ENCODE results near the gene MRPS7.
A peak's percentile ranks its signal among the peaks of the same experiment; 100 is the strongest.

The MRPS7 gene

DNA sequence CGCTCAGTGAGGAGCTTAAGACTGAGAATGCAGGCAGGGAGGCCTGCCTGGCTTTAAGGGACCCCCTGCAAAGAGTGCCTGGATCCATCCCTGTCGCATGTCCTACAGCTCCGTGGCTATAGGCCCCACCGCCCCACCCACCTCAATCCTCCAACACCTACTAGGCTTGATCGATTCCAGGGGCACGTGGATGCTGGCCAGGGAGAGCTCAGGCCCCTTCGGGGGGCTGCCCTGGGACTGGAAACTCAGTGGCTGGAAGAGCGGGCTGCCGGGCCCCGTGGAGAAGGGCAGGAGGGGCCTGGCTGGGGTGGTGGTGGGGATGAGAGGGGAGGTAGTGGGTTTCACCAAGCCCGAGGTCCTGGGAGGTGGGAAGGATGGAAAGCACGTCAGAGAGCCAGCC lies 22.5 kb upstream of the MRPS7 start:
- H3K36me3 ChIP-seq (replicated peaks), result peaks cover 96% of the 10 kb centered on the region
- in situ Hi-C loops (cut with MboI; ENCODE audit: low sequenced_read_pairs), result no loop called here

GRCh38 chr17:75239778-75240393 lies 21.8 kb upstream of the MRPS7 start:
- DNase-seq (ENCODE audit: low spot score in 2 of 2), result no peak
- Histone ChIP-seq H3K4me3 (no peak overlapping the region), H3K27me3 (ENCODE audit: low read depth) (no peaks in the 10 kb centered on the region), H3K36me3 (replicated peaks) (peaks cover 96% of the 10 kb centered on the region), H3K4me1 (no peaks in the 10 kb centered on the region), H3K9me3 (no peaks in the 10 kb centered on the region)
- in situ Hi-C loops (cut with MboI; ENCODE audit: low sequenced_read_pairs), result no loop called here

More for the DNA sequence above, 22.5 kb upstream of the MRPS7 start:
- no peaks in the 10 kb centered on the region for H3K9me3 ChIP-seq
- no peak for DNase-seq (ENCODE audit: low spot score in 2 of 2)
- H3K4me3 ChIP-seq, result no peak overlapping the region
- H3K27me3 ChIP-seq (ENCODE audit: low read depth), result no peaks in the 10 kb centered on the region
- H3K4me1 ChIP-seq, result no peaks in the 10 kb centered on the region

- peak; percentile 26 to 77 for DNase-seq (ENCODE audit: low spot score in 2 of 2)
- no peak overlapping the region for H3K4me3 ChIP-seq
- in situ Hi-C loops (cut with MboI; ENCODE audit: low sequenced_read_pairs), result no loop called here
- no peaks in the 10 kb centered on the region for H3K9me3 ChIP-seq
- no peaks in the 10 kb centered on the region for H3K4me1 ChIP-seq
- peaks cover 94% of the 10 kb centered on the region for H3K36me3 ChIP-seq (replicated peaks)
- H3K27me3 ChIP-seq (ENCODE audit: low read depth), result no peaks in the 10 kb centered on the region
These were observed 21.1 kb upstream of the MRPS7 start for GRCh38 chr17:75240394-75241142.

GRCh38 chr17:75241143-75241430 lies 20.6 kb upstream of the MRPS7 start:
- in situ Hi-C loops (cut with MboI; ENCODE audit: low sequenced_read_pairs), result no loop called here
- Histone ChIP-seq H3K36me3 (replicated peaks) (peaks cover 94% of the 10 kb centered on the region), H3K4me3 (no peak overlapping the region), H3K27me3 (ENCODE audit: low read depth) (no peaks in the 10 kb centered on the region), H3K4me1 (no peaks in the 10 kb centered on the region), H3K9me3 (no peaks in the 10 kb centered on the region)
- DNase-seq (ENCODE audit: low spot score in 2 of 2), result no peak

DNA sequence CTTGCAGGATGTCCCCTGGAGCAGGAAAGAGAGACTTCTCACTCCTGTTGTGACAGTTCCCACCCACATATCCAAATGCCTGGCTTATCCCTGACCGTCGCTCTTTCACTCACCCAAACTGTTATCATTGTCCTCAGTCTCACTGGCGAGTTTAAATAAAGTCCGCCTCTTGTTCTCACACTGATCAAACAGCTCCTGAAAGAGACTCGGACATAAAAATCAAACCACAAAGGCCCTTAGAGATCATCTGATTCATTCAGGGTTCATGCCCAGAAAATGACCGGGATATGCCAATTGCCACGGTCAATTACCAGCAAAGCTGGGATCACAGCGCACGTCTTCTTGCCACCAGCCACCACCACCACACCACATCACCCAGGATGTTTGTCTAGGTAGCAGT lies 20.2 kb upstream of the MRPS7 start:
- Histone ChIP-seq H3K36me3 (replicated peaks) (peaks cover 94% of the 10 kb centered on the region), H3K4me1 (no peaks in the 10 kb centered on the region), H3K4me3 (no peak overlapping the region), H3K9me3 (no peaks in the 10 kb centered on the region), H3K27me3 (ENCODE audit: low read depth) (no peaks in the 10 kb centered on the region)
- no peak for DNase-seq (ENCODE audit: low spot score in 2 of 2)
- in situ Hi-C loops (cut with MboI; ENCODE audit: low sequenced_read_pairs), result no loop called here

GRCh38 chr17:75241996-75242460 lies 19.7 kb upstream of the MRPS7 start:
- Histone ChIP-seq H3K9me3 (no peaks in the 10 kb centered on the region), H3K4me1 (no peaks in the 10 kb centered on the region), H3K36me3 (replicated peaks) (peaks cover 91% of the 10 kb centered on the region), H3K27me3 (ENCODE audit: low read depth) (no peaks in the 10 kb centered on the region), H3K4me3 (no peak overlapping the region)
- DNase-seq (ENCODE audit: low spot score in 2 of 2), result no peak
- in situ Hi-C loops (cut with MboI; ENCODE audit: low sequenced_read_pairs), result no loop called here

DNA sequence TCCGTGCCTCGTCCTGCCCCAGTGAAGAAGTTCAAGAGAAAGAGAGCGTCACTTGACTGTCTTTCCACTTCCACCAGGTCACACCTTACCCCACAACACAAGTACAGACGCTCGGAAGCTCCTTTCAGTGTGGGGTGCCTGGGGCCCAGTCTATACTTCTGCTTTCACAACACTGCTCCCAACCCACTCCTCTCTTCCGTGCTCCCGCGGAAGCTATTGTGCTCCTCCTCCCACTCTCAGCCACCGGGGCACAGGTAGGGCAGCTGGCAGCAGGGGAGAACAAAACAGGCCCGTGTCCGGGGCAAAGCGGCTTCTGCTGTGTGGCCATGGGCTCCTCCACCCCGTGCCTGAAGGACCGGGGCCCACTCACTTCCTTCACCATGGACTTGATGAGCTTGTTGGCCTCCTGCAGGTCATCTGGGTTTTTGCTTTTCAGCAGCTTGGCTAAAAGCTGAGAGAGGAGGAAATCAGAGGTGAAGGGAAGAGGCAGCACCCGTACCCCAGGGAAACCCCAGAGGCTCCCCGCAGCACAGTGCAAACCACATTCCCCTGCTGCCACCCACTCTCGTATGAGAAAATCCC lies 19.1 kb upstream of the MRPS7 start:
- H3K9me3 ChIP-seq, result no peaks in the 10 kb centered on the region
- H3K4me3 ChIP-seq, result no peak overlapping the region
- no peaks in the 10 kb centered on the region for H3K27me3 ChIP-seq (ENCODE audit: low read depth)
- no peaks in the 10 kb centered on the region for H3K4me1 ChIP-seq
- in situ Hi-C loops (cut with MboI; ENCODE audit: low sequenced_read_pairs), result no loop called here
- DNase-seq (ENCODE audit: low spot score in 2 of 2), result no peak
- peaks cover 86% of the 10 kb centered on the region for H3K36me3 ChIP-seq (replicated peaks)

DNA sequence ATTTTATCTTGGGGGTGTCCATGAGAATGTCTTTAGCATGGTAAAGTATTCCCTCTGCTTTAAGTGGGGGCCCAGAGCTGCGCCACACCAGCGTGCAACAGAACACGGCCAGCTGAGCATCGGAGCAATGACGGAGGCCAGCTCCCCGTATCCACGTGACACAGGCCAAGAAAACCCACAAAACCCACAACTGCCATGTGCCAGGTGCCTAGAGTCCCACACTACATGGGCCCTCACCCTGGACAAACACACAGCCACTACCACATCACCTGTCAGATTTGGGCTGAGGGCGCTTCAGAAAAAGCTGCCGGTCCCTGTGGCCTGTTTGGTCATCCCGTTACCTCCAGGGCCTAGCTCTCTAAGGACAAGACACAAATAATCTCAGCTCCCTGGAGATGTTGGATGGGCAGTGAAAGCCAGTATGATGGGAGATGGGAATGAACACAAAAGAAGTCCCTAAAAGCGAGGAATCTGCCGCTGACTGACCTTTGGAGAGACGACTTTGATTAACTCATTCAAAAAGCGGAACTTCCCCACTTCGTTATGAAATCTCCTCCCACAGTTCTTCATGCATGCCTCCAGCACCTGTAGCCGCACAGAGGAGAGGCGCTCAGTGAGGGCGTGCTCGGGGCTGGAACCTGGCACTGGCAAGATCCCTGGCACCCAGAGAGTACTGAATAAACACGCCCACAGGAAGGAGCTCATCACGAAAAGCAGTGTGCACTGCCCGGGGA lies 17.4 kb upstream of the MRPS7 start:
- Histone ChIP-seq H3K4me3 (no peak overlapping the region), H3K27me3 (ENCODE audit: low read depth) (no peaks in the 10 kb centered on the region), H3K36me3 (replicated peaks) (peaks cover 70% of the 10 kb centered on the region), H3K4me1 (no peaks in the 10 kb centered on the region), H3K9me3 (no peaks in the 10 kb centered on the region)
- DNase-seq (ENCODE audit: low spot score in 2 of 2), result no peak
- in situ Hi-C loops (cut with MboI; ENCODE audit: low sequenced_read_pairs), result no loop called here

DNA sequence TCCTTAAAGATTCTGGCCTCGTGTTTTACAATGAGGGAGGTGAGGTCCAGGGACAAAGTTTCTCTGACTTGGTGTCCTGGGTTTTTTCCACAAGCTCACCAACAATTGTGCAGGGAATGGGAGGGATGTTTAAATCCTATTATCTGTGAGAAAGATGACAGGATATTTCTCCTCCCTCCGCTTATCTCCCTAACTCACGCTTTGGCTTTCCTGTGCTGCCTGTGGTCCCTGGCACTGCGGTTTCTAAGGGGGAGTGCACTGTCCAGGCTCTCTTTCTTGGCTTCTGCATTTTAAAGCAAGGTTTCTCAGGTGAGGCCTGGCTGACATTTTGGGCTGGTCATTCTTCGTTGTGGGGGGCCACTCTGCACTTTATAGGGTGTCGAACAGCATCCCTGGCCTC lies 16.7 kb upstream of the MRPS7 start:
- Histone ChIP-seq H3K27me3 (ENCODE audit: low read depth) (no peaks in the 10 kb centered on the region), H3K36me3 (replicated peaks) (peaks cover 65% of the 10 kb centered on the region), H3K4me1 (no peaks in the 10 kb centered on the region), H3K4me3 (no peak overlapping the region), H3K9me3 (no peaks in the 10 kb centered on the region)
- no peak for DNase-seq (ENCODE audit: low spot score in 2 of 2)
- in situ Hi-C loops (cut with MboI; ENCODE audit: low sequenced_read_pairs), result no loop called here

GRCh38 chr17:75246404-75246803 lies 15.3 kb upstream of the MRPS7 start:
- in situ Hi-C loops (cut with MboI; ENCODE audit: low sequenced_read_pairs), result no loop called here
- H3K4me3 ChIP-seq, result no peak overlapping the region
- H3K27me3 ChIP-seq (ENCODE audit: low read depth), result no peaks in the 10 kb centered on the region
- peaks cover 51% of the 10 kb centered on the region for H3K36me3 ChIP-seq (replicated peaks)
- no peaks in the 10 kb centered on the region for H3K4me1 ChIP-seq
- H3K9me3 ChIP-seq, result no peaks in the 10 kb centered on the region
- no peak for DNase-seq (ENCODE audit: low spot score in 2 of 2)

DNA sequence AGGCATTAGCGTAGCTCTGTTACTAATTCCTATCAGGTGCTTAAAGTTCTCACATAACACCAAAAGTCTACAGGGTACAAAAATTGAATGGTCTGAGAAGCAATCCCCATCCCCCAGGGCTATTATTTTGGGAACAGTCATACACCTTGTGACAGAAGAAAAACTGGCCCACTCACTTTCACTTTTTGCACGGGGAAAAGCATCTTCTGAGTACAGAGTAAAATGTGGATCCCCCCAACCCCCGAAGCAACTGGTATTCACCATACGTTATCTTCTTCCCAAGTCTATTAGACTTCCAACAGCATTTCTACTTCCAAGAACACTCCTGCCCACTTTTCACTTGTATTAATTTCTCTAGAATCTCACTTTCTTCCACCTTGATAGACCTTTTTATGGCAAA lies 12.1 kb upstream of the MRPS7 start:
- DNase-seq (ENCODE audit: low spot score in 2 of 2), result no peak
- Histone ChIP-seq H3K27me3 (ENCODE audit: low read depth) (no peaks in the 10 kb centered on the region), H3K4me1 (no peaks in the 10 kb centered on the region), H3K4me3 (no peak overlapping the region), H3K36me3 (replicated peaks) (peaks cover 20% of the 10 kb centered on the region), H3K9me3 (no peaks in the 10 kb centered on the region)
- in situ Hi-C loops (cut with MboI; ENCODE audit: low sequenced_read_pairs), result no loop called here

DNA sequence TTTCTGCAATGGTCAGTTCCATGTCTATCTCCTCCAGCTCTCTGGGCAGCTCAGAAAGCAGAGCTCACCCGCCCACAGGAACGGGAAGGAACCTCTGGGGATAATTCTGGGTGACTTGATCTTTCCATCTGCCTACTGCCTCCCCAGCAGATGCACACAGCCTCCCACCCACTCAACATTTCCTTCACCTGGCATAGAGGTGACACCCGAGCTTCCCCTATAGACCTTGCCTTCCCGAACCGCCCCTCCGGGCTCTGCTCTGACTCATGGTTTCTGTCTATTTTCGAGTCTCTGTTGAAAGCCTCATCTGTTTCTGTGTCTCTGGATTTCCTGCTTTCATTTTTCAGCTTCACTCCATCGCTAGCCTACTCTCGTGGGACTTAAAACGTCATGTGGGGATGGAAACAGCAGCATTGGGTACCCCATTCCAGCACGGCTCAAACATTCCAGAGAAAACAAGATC lies 11.6 kb upstream of the MRPS7 start:
- no peaks in the 10 kb centered on the region for H3K9me3 ChIP-seq
- H3K4me3 ChIP-seq, result no peak overlapping the region
- DNase-seq (ENCODE audit: low spot score in 2 of 2), result no peak
- in situ Hi-C loops (cut with MboI; ENCODE audit: low sequenced_read_pairs), result no loop called here
- no peaks in the 10 kb centered on the region for H3K4me1 ChIP-seq
- peaks cover 15% of the 10 kb centered on the region for H3K36me3 ChIP-seq (replicated peaks)
- no peaks in the 10 kb centered on the region for H3K27me3 ChIP-seq (ENCODE audit: low read depth)

DNA sequence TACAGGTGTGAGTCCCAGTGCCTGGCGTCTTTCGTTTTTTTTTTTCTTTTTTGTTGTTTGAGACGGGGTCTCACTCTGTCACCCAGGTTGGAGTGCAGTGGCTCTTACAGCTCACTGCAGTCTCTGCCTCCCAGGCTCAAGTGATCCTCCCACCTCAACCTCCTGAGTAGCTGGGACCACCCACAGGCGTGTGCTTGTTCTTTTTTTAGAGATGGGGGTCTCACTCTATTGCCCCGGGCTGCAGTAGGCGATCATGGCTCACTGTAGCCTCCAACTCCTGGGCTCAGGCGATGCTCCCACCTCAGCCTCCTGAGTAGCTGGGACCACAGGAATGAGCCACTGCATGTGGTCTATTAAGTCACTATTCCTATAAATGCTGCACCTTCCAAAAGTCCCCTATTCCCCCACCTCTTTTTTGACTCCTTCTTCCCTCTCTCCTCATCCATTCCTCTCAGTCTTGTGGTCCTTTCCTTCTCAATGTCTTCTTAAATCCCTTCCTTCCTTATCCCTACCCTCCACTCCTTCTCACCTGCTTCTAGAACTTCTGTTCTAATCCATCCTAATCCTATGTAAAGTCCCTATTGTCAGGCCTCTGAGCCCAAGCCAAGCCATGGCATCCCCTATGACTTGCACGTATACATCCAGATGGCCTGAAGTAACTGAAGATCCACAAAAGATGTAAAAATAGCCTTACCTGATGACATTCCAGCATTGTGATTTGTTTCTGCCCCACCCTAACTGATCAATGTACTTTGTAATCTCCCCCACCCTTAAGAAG lies 9.5 kb upstream of the MRPS7 start:
- Histone ChIP-seq H3K4me3 (no peak overlapping the region), H3K27me3 (ENCODE audit: low read depth) (no peaks in the 10 kb centered on the region), H3K36me3 (replicated peaks) (no peaks in the 10 kb centered on the region), H3K9me3 (no peaks in the 10 kb centered on the region), H3K4me1 (no peaks in the 10 kb centered on the region)
- in situ Hi-C loops (cut with MboI; ENCODE audit: low sequenced_read_pairs), result no loop called here
- no peak for DNase-seq (ENCODE audit: low spot score in 2 of 2)
